ENCODE results near the gene TYK2. TPM values are rescaled to one million over a fixed set of nuclear protein-coding genes. Genes with fewer than 3 reads are reported as not detected.

The TYK2 gene
- total and polyA plus RNA-seq, 2 of the 13 experiments (the other 11 are each of a cell fraction or from before 2014, with no cell fraction given), result 38.8 to 60.1 TPM

- no peak; the same call in 1 of the 2 replicates for TF ChIP-seq ZNF501 (CRISPR knock-in tag; IDR thresholded peaks at IDR 0.05)
- 0 out of 2 replicates have a peak, but pooled peaks have one; percentile 51 for TF ChIP-seq DNMT1 (CRISPR knock-in tag; IDR thresholded peaks at IDR 0.05)
- TF ChIP-seq, protein P1, sequence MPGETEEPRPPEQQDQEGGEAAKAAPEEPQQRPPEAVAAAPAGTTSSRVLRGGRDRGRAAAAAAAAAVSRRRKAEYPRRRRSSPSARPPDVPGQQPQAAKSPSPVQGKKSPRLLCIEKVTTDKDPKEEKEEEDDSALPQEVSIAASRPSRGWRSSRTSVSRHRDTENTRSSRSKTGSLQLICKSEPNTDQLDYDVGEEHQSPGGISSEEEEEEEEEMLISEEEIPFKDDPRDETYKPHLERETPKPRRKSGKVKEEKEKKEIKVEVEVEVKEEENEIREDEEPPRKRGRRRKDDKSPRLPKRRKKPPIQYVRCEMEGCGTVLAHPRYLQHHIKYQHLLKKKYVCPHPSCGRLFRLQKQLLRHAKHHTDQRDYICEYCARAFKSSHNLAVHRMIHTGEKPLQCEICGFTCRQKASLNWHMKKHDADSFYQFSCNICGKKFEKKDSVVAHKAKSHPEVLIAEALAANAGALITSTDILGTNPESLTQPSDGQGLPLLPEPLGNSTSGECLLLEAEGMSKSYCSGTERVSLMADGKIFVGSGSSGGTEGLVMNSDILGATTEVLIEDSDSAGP (CRISPR knock-in tag; IDR thresholded peaks at IDR 0.05; ENCODE audit: borderline replicate concordance), result peak; percentile 81
- no peak for TF ChIP-seq TIGD3 (CRISPR knock-in tag; IDR thresholded peaks at IDR 0.05; ENCODE audit: borderline replicate concordance)
- TF ChIP-seq AGO1 (IDR thresholded peaks at IDR 0.05; ENCODE audit: low read depth, low read length, poor library complexity, severe bottlenecking), result peak; percentile 34
- 0 out of 2 replicates have a peak, but pooled peaks have one; percentile 16 for TF ChIP-seq FOSL2 (CRISPR knock-in tag; IDR thresholded peaks at IDR 0.05)
- no peak for TF ChIP-seq EED (CRISPR knock-in tag; IDR thresholded peaks at IDR 0.05)
- TF ChIP-seq EP300 (IDR thresholded peaks at IDR 0.05; ENCODE audit: low read depth in 2 of 2, low read length in 2 of 2), result no peak
- TF ChIP-seq EP300 (CRISPR knock-in tag; IDR thresholded peaks at IDR 0.05; ENCODE audit: borderline replicate concordance), result no peak
- TF ChIP-seq SKIL (CRISPR knock-in tag; IDR thresholded peaks at IDR 0.05; ENCODE audit: borderline replicate concordance), result no peak
- no peak for TF ChIP-seq ZNF512B (CRISPR knock-in tag; IDR thresholded peaks at IDR 0.05; ENCODE audit: borderline replicate concordance)
- TF ChIP-seq SOX5 (CRISPR knock-in tag; IDR thresholded peaks at IDR 0.05; ENCODE audit: borderline replicate concordance), result no peak
- no peak for TF ChIP-seq ZNF672 (CRISPR knock-in tag; IDR thresholded peaks at IDR 0.05)
- TF ChIP-seq CTCF (CRISPR knock-in tag; IDR thresholded peaks at IDR 0.05), result peak; percentile 96
- TF ChIP-seq SETDB1 (CRISPR knock-in tag; IDR thresholded peaks at IDR 0.05; ENCODE audit: borderline replicate concordance), result no peak
- no peak for TF ChIP-seq ZNF460 (CRISPR knock-in tag; IDR thresholded peaks at IDR 0.05; ENCODE audit: borderline replicate concordance)
- TF ChIP-seq ZNF691 (CRISPR knock-in tag; IDR thresholded peaks at IDR 0.05; ENCODE audit: borderline replicate concordance, low read depth), result no peak
These were observed 43.8 kb upstream of the TYK2 start (continued) for GRCh38 chr19:10424011-10424637.
